HG03558 (cell line): Measurements from ENCODE around the gene NDUFV2.

Experiments
- ATAC-seq: cut with Tn5 transposase; IDR thresholded peaks from one replicate; pipeline ENCODE4 v1.9.1; 2021; ENCODE audit warnings: moderate number of reproducible peaks; ENCODE audit not compliant: unreplicated experiment; ENCODE audit errors: extremely low read depth

The NDUFV2 gene

DNA sequence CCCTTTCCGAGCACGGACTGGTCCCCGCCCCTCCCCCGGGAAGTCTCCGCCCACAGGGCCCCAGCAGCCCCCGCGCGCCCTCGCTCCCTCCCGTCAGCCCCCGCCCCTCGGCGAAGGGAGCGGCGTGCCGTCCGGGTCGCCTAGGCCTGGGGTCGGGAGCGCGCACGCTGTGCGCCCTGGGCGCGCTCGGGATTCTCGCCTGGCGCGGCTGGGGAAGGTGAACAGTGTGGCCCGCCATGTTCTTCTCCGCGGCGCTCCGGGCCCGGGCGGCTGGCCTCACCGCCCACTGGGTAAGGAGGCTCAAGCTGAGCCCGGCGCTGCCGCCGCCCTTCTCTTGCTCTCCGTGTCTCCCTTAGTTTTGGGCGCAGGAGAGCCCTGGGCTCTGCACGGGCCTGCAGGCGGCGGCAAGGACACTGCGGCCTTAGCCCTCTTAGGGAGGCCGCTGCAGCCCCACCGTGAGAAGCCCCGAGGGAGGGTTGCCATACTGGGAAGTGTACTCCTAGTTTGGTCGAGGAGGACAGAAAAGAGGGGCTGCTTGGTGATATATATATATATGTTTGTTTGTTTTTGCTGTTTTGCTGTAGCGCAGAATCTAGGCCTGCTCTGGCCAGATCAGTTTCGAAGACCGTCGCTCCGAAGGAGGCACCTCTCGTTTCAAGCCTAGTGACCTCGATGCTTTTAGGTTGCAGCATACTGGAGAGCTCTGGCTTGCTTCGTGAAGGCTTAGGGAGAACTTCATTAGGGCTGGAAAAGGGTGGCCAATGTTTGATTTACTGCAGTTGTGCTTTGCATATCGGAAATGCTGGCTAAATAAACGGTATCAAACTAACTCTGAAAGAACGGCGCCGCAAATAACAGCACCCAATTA, at the start of gene NDUFV2:
TSS of gene NDUFV2 (plus strand) at position 192 of the 868 bp plus-strand sequence. CDS start at position 237, 45 bp downstream.
- peak; percentile 81 for ATAC-seq

DNA sequence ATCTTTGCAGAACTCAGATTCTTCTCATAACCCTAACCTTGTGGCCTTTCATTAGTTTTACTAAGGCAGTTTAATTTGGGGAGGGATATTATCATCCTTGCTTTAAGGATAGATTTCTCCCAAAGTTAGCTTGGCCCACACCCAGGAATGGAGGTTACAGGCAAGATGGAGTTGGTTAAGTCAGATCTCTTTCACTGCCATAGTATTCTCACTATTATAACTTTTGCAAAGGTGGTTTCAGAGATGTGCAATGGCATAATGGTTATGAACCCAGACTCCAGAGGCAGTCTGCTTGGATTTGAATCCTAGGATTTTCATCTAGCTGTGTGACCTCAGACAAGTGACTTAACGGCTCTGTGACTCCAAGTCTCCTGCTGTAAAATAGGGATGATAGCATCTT, 48.7 kb upstream of the NDUFV2 start:
- ATAC-seq = no peak

DNA sequence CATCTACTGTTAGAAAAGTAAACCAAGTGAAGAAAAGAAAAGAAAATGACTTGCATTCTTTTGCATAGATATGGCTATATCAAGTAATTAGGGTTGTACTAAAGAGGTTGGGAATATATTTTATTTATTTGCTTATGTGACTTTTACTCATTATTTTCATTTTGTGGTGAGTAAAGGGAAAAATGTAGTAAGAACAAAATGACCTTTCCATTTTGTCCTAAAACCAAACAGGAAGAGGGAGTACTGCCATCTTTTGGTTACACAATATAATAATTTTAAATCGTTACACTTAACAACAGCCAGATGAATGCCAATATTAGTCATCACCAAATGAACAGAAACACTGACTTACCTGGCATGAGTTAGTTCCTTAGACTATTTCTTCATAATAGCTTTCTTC, 47.3 kb upstream of the NDUFV2 start:
- ATAC-seq = no peak

DNA sequence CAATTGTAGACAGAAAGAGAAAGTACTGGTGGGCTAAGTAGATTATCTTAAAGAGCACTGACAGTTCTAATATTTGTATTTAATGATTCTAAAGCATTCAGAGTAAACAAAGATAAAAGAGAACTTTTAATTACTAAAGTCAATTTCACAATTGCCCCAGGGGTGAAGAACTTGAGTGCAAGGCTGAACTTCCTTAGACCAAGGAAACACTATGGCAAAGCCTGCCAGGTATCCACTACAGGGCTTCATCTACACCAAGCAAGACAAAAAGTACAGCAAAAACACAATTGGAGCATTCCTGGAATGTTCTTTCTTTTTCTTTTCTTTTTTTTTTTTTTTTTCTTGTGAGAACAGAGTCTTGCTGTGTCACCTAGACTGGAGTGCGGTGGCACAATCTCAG, 46.9 kb upstream of the NDUFV2 start:
- no peak for ATAC-seq

DNA sequence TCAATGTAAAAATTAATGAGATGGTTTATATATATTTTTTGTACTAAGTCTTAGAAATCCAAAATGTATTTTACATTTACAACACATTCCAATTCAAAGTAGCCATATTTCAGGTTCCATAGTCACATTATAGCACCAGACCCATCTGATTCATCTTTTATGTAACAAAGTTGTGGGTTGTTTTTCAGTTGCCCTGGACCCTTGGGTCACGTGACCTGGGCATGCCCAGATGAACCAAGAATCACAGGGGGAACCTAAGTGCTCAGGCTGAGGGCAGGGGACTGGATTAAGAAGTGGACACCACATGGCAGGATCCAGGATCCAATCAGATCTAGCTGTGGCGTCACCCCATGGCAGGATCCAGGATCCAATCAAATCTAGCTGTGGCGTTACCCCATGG, 44.9 kb upstream of the NDUFV2 start:
- ATAC-seq = no peak

DNA sequence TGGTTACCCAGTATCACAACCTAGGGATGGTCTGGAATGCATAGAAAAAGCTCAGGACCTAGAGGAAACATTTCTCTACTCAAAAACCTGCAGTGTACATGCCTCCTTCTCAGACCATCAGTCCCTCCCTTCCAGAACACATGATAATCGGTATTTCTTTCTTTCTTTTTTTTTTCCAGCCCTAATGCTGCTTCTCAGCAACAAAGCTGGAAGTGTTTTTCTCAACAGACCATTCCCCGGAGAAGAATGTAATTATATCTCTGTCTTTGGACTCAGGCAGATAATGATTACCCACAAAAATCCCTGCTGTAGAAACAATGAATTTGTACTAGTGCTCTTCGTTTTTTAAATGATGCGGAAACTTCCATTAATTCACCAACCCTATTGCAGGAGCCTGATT, 44.1 kb upstream of the NDUFV2 start:
- no peak for ATAC-seq

DNA sequence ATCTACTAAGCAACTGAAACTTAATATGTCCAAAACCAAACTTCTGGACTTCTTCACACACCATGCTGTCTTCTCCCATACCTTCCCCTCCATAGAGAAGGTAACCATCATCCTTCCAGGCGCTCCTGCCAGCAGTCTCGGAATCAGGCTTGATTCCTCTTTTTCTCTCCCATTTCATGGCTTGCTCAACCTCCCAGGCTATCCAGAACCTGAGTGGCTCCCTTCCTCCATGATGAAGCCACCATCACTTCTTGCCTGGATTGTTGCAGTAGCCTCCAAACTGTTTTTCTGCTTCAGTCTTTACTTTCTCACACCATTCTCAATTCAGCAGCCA, 40.1 kb upstream of the NDUFV2 start:
- ATAC-seq = no peak

DNA sequence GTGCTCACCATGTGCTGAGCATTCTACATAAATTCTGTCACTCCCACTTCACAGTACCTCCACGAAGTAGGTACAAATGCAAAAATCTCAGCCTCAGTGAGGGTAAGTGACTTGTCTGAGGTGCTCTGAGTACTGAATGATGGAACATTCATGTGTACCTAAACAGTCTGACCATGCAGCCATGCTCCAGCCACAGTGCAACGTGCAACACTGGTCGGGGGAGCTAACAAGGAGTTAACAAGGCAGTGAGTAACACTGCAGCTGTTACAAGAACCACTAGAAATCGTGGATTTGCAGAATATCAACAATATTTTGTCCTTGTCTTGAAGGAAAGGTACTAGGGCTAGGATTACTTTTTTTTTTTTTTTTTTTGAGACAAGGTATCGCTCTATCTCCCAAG, 36.6 kb upstream of the NDUFV2 start:
- no peak for ATAC-seq

DNA sequence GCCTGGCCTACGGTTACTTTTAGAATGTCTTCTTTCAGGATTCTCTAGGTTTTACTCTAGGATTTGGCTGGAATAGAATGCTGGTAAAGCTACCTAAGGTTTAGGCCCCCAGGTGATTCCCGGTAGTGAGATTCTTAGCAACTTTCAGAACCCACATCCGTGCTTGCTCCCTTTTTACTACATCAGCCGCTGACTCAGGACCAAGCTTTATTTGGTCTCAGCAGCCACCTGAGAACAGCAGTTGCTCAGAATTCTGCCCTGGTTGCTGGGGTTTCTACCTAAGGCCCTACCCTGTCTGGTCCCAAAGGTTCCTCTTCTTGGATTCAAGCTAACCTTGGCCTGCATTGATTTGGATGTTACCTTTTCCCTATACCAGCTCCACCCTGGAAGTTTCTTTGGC, 36.1 kb upstream of the NDUFV2 start:
- peak; percentile 15 for ATAC-seq

DNA sequence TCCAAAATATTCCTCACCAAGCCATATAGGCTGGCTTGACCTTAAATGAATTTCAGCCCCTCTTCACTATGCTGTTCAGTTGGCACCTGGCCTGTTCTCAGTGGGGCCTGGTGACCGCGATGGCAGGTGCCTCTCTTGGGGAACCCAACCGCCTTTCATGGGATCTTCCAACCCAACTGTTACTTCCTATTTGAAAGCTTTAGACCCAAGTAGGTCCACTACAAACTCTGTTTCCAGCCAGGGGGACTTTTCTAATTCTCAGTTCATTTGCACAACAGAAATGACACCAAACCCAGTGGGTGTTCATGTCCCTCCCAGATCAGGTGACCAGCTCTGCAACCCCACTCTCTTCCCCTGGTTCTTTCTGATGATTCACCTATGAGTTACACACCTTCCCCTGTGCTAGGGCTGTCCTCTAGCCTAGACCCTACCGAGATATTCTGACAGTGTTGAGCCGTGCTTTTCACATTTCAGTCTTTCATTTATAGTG, 35.6 kb upstream of the NDUFV2 start:
- ATAC-seq = peak; percentile 48

DNA sequence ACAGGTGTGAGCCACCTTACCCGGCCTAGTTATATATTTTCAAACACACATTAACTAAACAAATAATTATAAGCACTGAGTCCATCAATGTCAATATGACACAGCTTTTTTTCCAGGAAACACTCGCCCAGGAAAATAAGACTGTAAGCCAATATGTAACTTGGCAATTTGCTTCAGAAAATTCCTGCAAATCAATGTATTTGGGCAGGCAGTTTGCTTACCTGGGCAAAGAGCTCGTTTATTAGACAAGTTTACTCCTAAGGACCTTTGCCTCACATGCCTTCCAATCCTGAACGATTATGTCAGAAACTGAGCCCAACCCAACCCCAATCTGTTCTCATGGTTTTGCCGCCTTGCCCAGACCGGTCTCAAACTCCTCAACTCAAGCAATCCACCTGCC, 34.7 kb upstream of the NDUFV2 start:
- no peak for ATAC-seq

DNA sequence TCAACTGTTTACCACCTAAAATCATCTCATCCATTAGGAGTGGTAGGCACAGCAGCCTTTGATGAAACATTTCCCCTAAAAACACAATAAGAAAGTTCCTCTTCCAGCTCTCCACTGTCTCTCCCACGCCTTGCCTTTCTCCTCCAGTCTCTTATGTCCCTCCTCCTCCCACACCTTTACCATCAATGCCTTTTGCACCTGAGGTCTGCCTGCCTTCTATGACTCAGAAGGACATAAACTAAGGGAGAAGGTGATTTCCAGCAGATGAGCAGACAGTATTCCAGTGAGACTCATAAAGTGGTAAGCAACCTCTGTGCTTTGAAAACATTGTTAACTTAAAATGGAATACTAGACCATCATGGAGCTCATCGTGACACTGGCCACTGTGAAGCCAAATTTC, 34.2 kb upstream of the NDUFV2 start:
- ATAC-seq = no peak

DNA sequence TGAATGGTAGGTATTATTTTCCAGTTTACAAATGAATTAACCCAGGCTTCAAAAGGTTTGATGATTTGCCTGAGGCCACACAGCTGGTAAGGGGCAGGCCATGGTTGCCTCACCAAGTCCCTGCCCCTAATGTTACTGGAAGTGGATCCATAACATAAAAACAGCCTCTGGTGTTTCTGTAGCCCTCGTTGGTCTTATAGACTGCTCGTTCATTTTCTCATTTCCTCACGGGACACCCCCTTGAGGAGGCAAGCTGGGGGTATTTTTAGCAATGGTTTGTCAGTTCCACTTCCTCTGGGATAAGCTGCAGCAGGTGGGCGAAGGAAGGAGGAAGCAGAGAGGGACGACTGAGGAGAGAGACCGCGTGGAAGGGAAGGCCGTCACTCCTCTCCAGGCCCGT, 32.9 kb upstream of the NDUFV2 start:
- no peak for ATAC-seq

DNA sequence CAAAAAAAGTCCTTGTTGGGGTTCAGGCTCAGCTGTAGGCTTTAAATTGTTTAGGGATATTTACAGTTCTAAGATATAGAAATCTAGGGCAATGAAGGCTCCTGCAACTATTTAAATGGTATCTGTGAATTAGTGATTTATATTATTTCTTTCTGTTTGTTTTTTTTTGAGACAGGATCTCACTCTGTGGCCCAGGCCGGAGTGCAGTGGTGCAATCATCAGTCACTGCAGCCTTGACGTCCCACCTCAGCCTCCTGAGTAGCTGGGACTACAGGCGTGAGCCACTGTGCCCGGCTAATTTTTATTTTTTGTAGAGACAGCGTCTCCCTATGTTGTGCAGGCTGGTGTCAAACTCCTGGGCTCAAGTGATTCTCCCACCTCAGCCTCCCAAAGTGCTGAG, 32.3 kb upstream of the NDUFV2 start:
- ATAC-seq = no peak

DNA sequence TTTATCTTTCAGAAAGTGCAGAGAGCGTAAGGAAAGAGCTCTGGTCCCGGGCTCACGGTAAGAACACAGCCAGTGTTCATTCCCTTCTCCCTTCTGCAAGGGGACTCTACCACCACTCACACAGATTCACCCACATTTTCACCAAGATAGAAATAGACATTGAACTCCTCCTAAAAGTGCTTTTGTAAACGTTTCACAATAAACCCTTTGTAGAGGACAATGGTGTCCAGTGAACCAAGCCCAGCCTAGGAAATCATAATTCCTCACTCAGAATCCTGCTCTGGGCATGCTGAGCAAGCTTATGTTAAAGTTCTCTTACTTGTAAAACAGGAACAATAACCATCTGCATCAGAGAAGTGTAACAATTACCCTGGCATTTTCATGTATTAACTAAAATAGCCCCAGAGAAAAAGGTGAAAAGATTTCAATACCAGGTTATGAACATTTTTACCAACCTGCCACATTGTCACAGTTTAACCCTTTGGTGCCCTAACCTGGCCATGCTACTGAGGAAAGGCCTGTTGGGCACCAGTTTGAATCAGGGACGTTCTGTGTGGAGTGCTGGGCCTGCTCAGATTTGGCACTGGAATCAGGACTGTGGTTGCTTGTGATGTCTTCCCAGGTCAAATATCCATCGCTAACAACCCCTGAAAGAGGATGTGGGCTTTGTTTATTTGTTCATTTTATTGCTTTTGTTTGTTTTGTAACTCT, 22.5 kb upstream of the NDUFV2 start:
- no peak for ATAC-seq

DNA sequence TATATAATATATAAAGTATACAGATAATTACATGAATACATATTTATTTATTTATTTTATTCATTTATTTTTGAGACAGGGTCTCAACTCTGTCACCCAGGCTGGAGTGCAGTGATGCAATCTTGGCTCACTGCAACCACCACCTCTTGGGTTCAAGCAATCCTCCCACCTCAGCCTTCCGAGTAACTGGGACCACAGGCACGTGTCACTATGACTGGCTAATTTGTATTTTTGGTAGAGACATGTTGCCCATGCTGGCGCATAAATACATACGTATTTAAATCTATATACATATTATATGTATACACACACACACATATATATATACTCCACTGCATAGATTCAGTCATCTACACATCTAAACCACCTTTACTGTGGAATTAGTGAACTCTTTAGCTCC, 20.6 kb upstream of the NDUFV2 start:
- ATAC-seq = no peak

DNA sequence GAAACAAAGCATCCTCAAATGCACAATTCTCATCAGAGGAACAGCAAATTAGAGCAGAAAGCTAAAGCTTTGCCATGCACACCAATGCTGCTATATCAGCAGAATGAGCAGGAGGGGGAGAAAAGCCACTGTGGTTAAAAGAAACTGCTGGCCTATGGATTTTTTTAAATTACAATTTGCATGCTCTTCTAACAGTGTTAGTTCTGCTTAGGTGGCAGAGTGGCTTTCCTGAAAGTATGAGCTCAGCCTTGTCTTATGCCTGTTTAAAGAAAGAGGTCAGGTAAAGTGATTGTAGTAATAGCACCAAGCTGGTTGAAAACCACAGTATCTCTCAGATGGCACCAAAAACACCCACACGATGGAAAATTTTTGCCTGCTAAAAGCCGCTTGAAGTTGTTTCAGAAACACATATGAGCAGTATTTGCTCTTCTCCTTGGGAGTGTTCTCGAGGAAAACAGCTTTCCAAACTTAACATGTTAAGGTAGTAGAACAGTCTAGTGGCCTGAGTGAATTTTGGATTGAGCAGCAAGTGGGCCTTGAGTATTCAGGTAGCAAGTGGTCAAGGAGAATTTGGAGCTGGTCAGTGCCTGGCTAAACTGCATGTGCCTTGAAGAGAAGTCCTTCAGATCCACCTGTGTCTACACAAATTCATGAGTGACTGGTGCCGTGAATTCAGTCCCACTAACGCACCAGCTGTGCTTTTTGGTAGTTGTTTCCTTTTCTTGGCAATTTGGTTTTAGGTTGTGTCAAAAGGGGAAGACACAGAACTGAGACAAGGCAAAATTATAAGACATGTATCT, 19.6 kb upstream of the NDUFV2 start:
- ATAC-seq = peak; percentile 82

DNA sequence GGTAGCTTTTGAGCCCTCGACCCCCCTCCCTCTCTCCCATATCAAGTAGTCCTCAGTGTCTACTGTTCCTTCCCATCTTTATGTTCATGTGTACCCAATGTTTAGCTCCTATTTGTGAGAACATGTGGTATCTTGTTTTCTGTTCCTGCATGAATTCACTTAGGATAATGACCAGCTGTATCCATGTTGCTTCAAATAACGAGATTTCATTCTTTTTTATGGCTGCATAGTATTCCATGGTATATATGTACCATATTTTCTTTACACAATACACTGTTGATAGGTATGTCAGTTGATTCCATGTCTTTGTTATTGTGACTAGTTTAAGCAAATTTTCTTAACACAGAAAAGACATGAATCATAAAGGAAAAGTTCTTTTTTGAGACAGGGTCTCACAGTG, 16.5 kb upstream of the NDUFV2 start:
- no peak for ATAC-seq

DNA sequence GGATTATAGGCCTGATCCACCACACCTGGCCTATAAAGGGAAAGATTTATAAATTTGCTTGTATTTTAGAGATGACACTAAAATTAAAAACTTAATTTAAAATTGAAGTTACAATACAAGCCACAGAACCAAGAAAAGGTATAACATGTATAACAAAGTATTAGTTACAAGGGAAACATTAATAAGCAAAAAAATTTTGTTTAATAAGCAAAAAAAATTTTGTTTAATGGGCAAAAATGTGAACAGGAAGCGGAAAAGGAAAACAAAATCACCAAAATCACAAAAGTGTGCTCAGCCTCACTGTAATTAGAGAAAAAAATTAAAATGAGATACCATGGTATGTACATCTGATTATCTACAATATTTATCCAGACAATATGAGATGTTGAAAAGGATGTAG, 15.9 kb upstream of the NDUFV2 start:
- no peak for ATAC-seq

DNA sequence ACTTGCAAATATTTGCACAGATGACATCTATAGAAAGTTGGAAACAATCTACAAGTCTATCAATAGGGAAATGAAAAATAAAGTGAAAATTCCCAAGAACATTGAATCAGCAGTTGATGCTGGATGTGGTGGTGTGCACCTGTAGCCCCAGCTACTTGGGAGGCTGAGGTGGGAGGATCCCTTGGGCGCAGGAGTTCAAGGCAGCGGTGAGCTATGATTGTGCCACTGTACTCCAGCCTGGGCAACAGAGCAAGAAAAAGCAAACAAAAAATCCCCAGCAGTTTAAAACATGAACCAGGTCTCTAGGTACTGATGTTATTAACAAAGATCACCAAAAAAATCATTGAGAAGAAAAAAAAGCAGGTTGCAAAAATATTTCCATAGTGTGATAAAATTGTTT, 15.4 kb upstream of the NDUFV2 start:
- no peak for ATAC-seq

DNA sequence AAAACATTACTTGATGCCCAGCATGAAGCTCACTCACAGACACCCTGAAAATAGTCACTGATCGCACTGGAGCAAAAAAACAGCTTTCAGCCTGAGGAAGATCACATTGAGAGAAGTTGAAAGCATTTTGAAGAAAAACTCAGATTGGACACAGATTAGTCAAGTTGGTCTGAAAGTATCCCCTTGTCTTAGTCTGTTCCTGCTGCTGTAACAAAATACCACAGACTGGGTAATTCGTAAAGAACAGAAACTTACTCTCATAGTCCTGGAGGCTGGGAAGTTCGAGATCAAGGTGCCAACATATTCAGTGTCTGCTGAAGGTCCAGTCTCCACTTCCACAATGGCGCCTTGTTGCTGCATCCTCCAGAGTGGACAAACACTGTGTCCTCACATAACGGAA, 14.2 kb upstream of the NDUFV2 start:
- no peak for ATAC-seq
